ENCODE measurements around the gene DAPK1.

Gene DAPK1

DNA sequence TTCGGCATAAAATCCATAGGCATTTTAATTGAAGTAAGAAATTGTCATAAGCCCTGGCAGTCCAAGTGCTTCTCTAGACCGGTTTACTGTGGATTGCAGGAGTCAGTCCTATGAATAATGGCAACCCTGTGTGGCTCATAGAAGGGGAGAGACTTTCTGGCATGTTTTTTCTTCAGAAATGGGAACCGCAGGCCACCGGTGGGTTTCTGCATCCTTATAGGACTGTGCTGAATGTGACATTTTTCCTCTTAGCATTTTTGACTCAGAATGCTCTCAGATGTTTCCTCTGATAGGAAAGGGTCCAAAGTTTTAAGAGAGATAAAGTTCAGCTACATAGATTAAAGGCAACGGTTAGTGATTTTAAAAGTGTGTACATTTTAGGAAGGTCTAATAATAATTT, 6.3 kb downstream of the DAPK1 start:
- H3K9ac ChIP-seq (ENCODE audit: low read length), result no peak overlapping the region
- no peaks in the 10 kb centered on the region for H3K36me3 ChIP-seq (ENCODE audit: insufficient read depth, low read length)
- H3F3A ChIP-seq (ENCODE audit: insufficient read depth, low read length), result no peaks in the 10 kb centered on the region
- no peaks in the 10 kb centered on the region for H3K9me2 ChIP-seq (ENCODE audit: low read depth, low read length)
- no peaks in the 10 kb centered on the region for H3K27me3 ChIP-seq (ENCODE audit: insufficient read depth, low read length)
- H2AFZ ChIP-seq (ENCODE audit: low read length), result no peak overlapping the region
- no peak overlapping the region for H3K4me3 ChIP-seq (ENCODE audit: low read depth, low read length, poor library complexity, severe bottlenecking)
- TF ChIP-seq CTCF (IDR thresholded peaks at IDR 0.05; ENCODE audit: low read length) (no peak), EZH2 (IDR thresholded peaks at IDR 0.05; ENCODE audit: borderline replicate concordance, low read length) (no peak)
- no peaks in the 10 kb centered on the region for H4K20me1 ChIP-seq (ENCODE audit: insufficient read depth, low read length)
- no peaks in the 10 kb centered on the region for H3K9me3 ChIP-seq (ENCODE audit: low read length)
- H3K4me1 ChIP-seq (ENCODE audit: insufficient read depth, low read length, severe bottlenecking), result no peaks in the 10 kb centered on the region
- no peaks in the 10 kb centered on the region for H3K79me2 ChIP-seq (ENCODE audit: insufficient read depth, low read length)
- H3K27ac ChIP-seq (ENCODE audit: low read depth, low read length, poor library complexity, severe bottlenecking), result no peak overlapping the region
- no peak overlapping the region for H3K4me2 ChIP-seq (ENCODE audit: low read length)

GRCh38 chr9:87504938-87505337, 7.3 kb downstream of the DAPK1 start:
- Histone ChIP-seq H3K4me3 (ENCODE audit: low read depth, low read length, poor library complexity, severe bottlenecking) (no peak overlapping the region), H3K27ac (ENCODE audit: low read depth, low read length, poor library complexity, severe bottlenecking) (no peak overlapping the region), H3K9me3 (ENCODE audit: low read length) (no peaks in the 10 kb centered on the region), H3K9ac (ENCODE audit: low read length) (no peak overlapping the region), H3K79me2 (ENCODE audit: insufficient read depth, low read length) (no peaks in the 10 kb centered on the region), H3K9me2 (ENCODE audit: low read depth, low read length) (no peaks in the 10 kb centered on the region), H3K27me3 (ENCODE audit: insufficient read depth, low read length) (no peaks in the 10 kb centered on the region), H3K4me2 (ENCODE audit: low read length) (no peak overlapping the region), H3F3A (ENCODE audit: insufficient read depth, low read length) (no peaks in the 10 kb centered on the region), H3K4me1 (ENCODE audit: insufficient read depth, low read length, severe bottlenecking) (no peaks in the 10 kb centered on the region), H2AFZ (ENCODE audit: low read length) (no peak overlapping the region), H3K36me3 (ENCODE audit: insufficient read depth, low read length) (no peaks in the 10 kb centered on the region), H4K20me1 (ENCODE audit: insufficient read depth, low read length) (no peaks in the 10 kb centered on the region)
- no peak for TF ChIP-seq CTCF (IDR thresholded peaks at IDR 0.05; ENCODE audit: low read length)
- TF ChIP-seq EZH2 (IDR thresholded peaks at IDR 0.05; ENCODE audit: borderline replicate concordance, low read length), result no peak

GRCh38 chr9:87505869-87506678, 8.4 kb downstream of the DAPK1 start:
- H3K4me3 ChIP-seq (ENCODE audit: low read depth, low read length, poor library complexity, severe bottlenecking), result no peak overlapping the region
- H2AFZ ChIP-seq (ENCODE audit: low read length), result no peak overlapping the region
- no peaks in the 10 kb centered on the region for H3K9me2 ChIP-seq (ENCODE audit: low read depth, low read length)
- no peaks in the 10 kb centered on the region for H4K20me1 ChIP-seq (ENCODE audit: insufficient read depth, low read length)
- no peak overlapping the region for H3K27ac ChIP-seq (ENCODE audit: low read depth, low read length, poor library complexity, severe bottlenecking)
- TF ChIP-seq EZH2 (IDR thresholded peaks at IDR 0.05; ENCODE audit: borderline replicate concordance, low read length) (no peak), CTCF (IDR thresholded peaks at IDR 0.05; ENCODE audit: low read length) (no peak)
- H3K4me2 ChIP-seq (ENCODE audit: low read length), result no peak overlapping the region
- no peaks in the 10 kb centered on the region for H3K9me3 ChIP-seq (ENCODE audit: low read length)
- no peaks in the 10 kb centered on the region for H3K36me3 ChIP-seq (ENCODE audit: insufficient read depth, low read length)
- H3K9ac ChIP-seq (ENCODE audit: low read length), result no peak overlapping the region
- H3F3A ChIP-seq (ENCODE audit: insufficient read depth, low read length), result no peaks in the 10 kb centered on the region
- H3K27me3 ChIP-seq (ENCODE audit: insufficient read depth, low read length), result no peaks in the 10 kb centered on the region
- H3K79me2 ChIP-seq (ENCODE audit: insufficient read depth, low read length), result no peaks in the 10 kb centered on the region
- no peaks in the 10 kb centered on the region for H3K4me1 ChIP-seq (ENCODE audit: insufficient read depth, low read length, severe bottlenecking)

Measured in OCI-LY1 (cell line).